ENCODE data around the gene DPYSL3. TPM values are rescaled to one million over a fixed set of nuclear protein-coding genes. Genes with fewer than 3 reads are reported as not detected.

Gene DPYSL3
- total and polyA plus RNA-seq, 12 donors, result 3.5 to 49.7 (median 13.1) TPM

GRCh38 chr5:147441191-147441695 lies 68.6 kb downstream of the DPYSL3 start:
- no peaks in the 10 kb centered on the region for H3K36me3 ChIP-seq (replicated peaks in 1 of 2)
- no peaks in the 10 kb centered on the region for H3K4me1 ChIP-seq (replicated peaks in 1 of 2)
- intact Hi-C loops (cut with DNase I), result no loop called here
- TF ChIP-seq CTCF (IDR thresholded peaks at IDR 0.05) (no peak), POLR2A (IDR thresholded peaks at IDR 0.05) (no peak)
- H3K9me3 ChIP-seq (replicated peaks in 1 of 3), result no peaks in the 10 kb centered on the region
- H3K4me3 ChIP-seq, result no peak overlapping the region
- DNase-seq, result no peak
- no peak overlapping the region for H3K27ac ChIP-seq
- H3K27me3 ChIP-seq, result no peaks in the 10 kb centered on the region
- 92 to 95% (median 94%) methylated on average over 3 of the region's 3 CpGs for WGBS, 4 donors

GRCh38 chr5:147439254-147439653 lies 70.6 kb downstream of the DPYSL3 start:
- Histone ChIP-seq H3K4me3 (no peak overlapping the region), H3K4me1 (replicated peaks in 1 of 2) (no peaks in the 10 kb centered on the region), H3K36me3 (replicated peaks in 1 of 2) (no peaks in the 10 kb centered on the region), H3K27me3 (no peaks in the 10 kb centered on the region), H3K9me3 (replicated peaks in 1 of 3) (no peaks in the 10 kb centered on the region), H3K27ac (no peak overlapping the region)
- 82 to 94% (median 90%) methylated on average over 2 of the region's 2 CpGs for WGBS, 4 donors
- DNase-seq, result no peak
- TF ChIP-seq CTCF (IDR thresholded peaks at IDR 0.05) (no peak), POLR2A (IDR thresholded peaks at IDR 0.05) (no peak)
- intact Hi-C loops (cut with DNase I), result no loop called here

- Histone ChIP-seq H3K27me3 (no peaks in the 10 kb centered on the region), H3K27ac (no peak overlapping the region), H3K9me3 (replicated peaks in 1 of 3) (no peaks in the 10 kb centered on the region), H3K36me3 (replicated peaks in 1 of 2) (no peaks in the 10 kb centered on the region), H3K4me3 (no peak overlapping the region), H3K4me1 (replicated peaks in 1 of 2) (no peaks in the 10 kb centered on the region)
- no peak for TF ChIP-seq CTCF (IDR thresholded peaks at IDR 0.05)
- no peak for TF ChIP-seq POLR2A (IDR thresholded peaks at IDR 0.05)
- 80 to 88% (median 84%) methylated on average over 5 to 6 of the region's 6 CpGs for WGBS, 4 donors
- DNase-seq, result no peak
- intact Hi-C loops (cut with DNase I), result no loop called here
Measured at GRCh38 chr5:147437161-147437596, 72.7 kb downstream of the DPYSL3 start.

GRCh38 chr5:147436596-147436995 lies 73.3 kb downstream of the DPYSL3 start:
- TF ChIP-seq POLR2A (IDR thresholded peaks at IDR 0.05) (no peak), CTCF (IDR thresholded peaks at IDR 0.05) (no peak)
- Histone ChIP-seq H3K4me1 (replicated peaks in 1 of 2) (no peaks in the 10 kb centered on the region), H3K9me3 (replicated peaks in 1 of 3) (no peaks in the 10 kb centered on the region), H3K36me3 (replicated peaks in 1 of 2) (no peaks in the 10 kb centered on the region), H3K27me3 (no peaks in the 10 kb centered on the region), H3K27ac (no peak overlapping the region), H3K4me3 (no peak overlapping the region)
- no peak for DNase-seq
- intact Hi-C loops (cut with DNase I), result no loop called here
- 84 to 90% (median 84%) methylated on average over 3 of the region's 3 CpGs for WGBS, 4 donors
